B cell (primary cell): ENCODE measurements around the gene INF2. TPM values are rescaled to one million over a fixed set of nuclear protein-coding genes. Genes with fewer than 3 reads are reported as not detected.

Experiments used
- ATAC-seq: fragments of 200-7000 bp; cut with Tn5 transposase; one replicate; pipeline ENCODE4 v1.10.0; 2021; ENCODE audit warnings: low read depth, mild to moderate bottlenecking, moderate number of reproducible peaks, moderate library complexity
- CTCF ChIA-PET: fragments of 350-600 bp; sonication (Branson Sonifier 250); formaldehyde crosslinking; loops from one replicate; lab custom pipeline; 2021; ENCODE audit warnings: antibody characterized with exemption, inconsistent platforms; lab: Charles Lee
- POLR2A ChIA-PET: fragments of 350-600 bp; sonication (Branson Sonifier 250); formaldehyde crosslinking; loops from one replicate; lab custom pipeline; 2021; ENCODE audit warnings: antibody characterized with exemption; lab: Charles Lee
- DNase-seq: peaks from one replicate; pipeline ENCODE4 v3.0.0; 2013
- H2AFZ ChIP-seq: 2 replicates; pipeline ENCODE4 v1.6.1; 2012; ENCODE audit warnings: mild to moderate bottlenecking, low read depth, low read length; ENCODE audit not compliant: insufficient read depth, poor library complexity, severe bottlenecking
- H3K27ac ChIP-seq, 2 donors: 1 replicate in 1 of 2; 2 replicates in 1 of 2; pipeline ENCODE4 v1.5.1; 2012 to 2013; ENCODE audit warnings: low read length in 2 of 2, mild to moderate bottlenecking in 2 of 2, moderate library complexity in 1 of 2
- H3K27me3 ChIP-seq, 4 experiments: fragments of 200-600 bp in 1 of 4; sonication (generic) in 1 of 4; replicated peaks in 1 of 4; 1 replicate in 2 of 4; 2 replicates in 2 of 4; pipeline versions ENCODE4 v1.6.1 to v1.7.0; 2013 to 2016; ENCODE audit warnings: low read length in 3 of 4, mild to moderate bottlenecking in 2 of 4, mixed read lengths in 1 of 4, moderate library complexity in 1 of 4; ENCODE audit not compliant: insufficient read depth in 4 of 4, control insufficient read depth in 3 of 4; ENCODE audit errors: control extremely low read depth in 1 of 4
- H3K36me3 ChIP-seq, 2 experiments: replicated peaks in 1 of 2; 1 replicate in 1 of 2; 2 replicates in 1 of 2; pipeline versions ENCODE4 v1.6.1 to v1.7.1; 2013; ENCODE audit warnings: low read length in 1 of 2; ENCODE audit not compliant: insufficient read depth in 2 of 2, control insufficient read depth in 1 of 2; ENCODE audit errors: control extremely low read depth in 1 of 2, extremely low read depth in 1 of 2
- H3K4me1 ChIP-seq, 2 donors: fragments of 200-600 bp in 1 of 2; sonication (generic) in 1 of 2; 1 replicate in 1 of 2; 2 replicates in 1 of 2; pipeline versions ENCODE4 v1.5.1 to v1.6.1; 2013 to 2017; ENCODE audit warnings: low read length in 2 of 2; ENCODE audit not compliant: control insufficient read depth in 2 of 2, insufficient read depth in 2 of 2
- H3K4me2 ChIP-seq: replicated peaks from 2 replicates; pipeline ENCODE3; 2012; ENCODE audit warnings: mild to moderate bottlenecking, low read depth, low read length; ENCODE audit not compliant: poor library complexity, severe bottlenecking
- H3K4me3 ChIP-seq, 5 experiments: fragments of 200-600 bp in 1 of 5; sonication (generic) in 1 of 5; 1 replicate in 3 of 5; 2 replicates in 2 of 5; pipeline versions ENCODE4 v1.5.1 to v1.7.0; 2011 to 2016; ENCODE audit warnings: low read length in 4 of 5, mild to moderate bottlenecking in 4 of 5, low read depth in 2 of 5, control low read depth in 1 of 5, moderate library complexity in 1 of 5; ENCODE audit not compliant: insufficient read depth in 1 of 5; ENCODE audit errors: control extremely low read depth in 1 of 5, extremely low read depth in 1 of 5
- H3K79me2 ChIP-seq: fragments of 200-600 bp; sonication (generic); one replicate; pipeline ENCODE4 v1.6.0; 2016; ENCODE audit warnings: low read length; ENCODE audit not compliant: control insufficient read depth, insufficient read depth
- H3K9ac ChIP-seq: fragments of 200-600 bp; sonication (generic); 2 replicates; pipeline ENCODE4 v1.6.1; 2017; ENCODE audit warnings: mild to moderate bottlenecking, low read length, moderate library complexity
- H3K9me3 ChIP-seq, 3 donors: one replicate each; pipeline versions ENCODE4 v1.6.1 to v1.7.1; 2013; ENCODE audit warnings: low read length in 2 of 3; ENCODE audit not compliant: control insufficient read depth in 2 of 3, insufficient read depth in 1 of 3; ENCODE audit errors: control extremely low read depth in 1 of 3
- H4K20me1 ChIP-seq: 2 replicates; pipeline ENCODE4 v1.6.0; 2012; ENCODE audit warnings: mild to moderate bottlenecking, low read length; ENCODE audit not compliant: insufficient read depth, control insufficient read depth, poor library complexity, severe bottlenecking
- H3K27ac Mint-ChIP-seq: one replicate; pipeline ENCODE4 v1.8.0; 2021; ENCODE audit warnings: mixed read lengths
- H3K27me3 Mint-ChIP-seq: one replicate; pipeline ENCODE4 v1.8.0; 2021; ENCODE audit warnings: mixed read lengths
- H3K4me1 Mint-ChIP-seq: one replicate; pipeline ENCODE4 v1.8.0; 2021; ENCODE audit warnings: mixed read lengths
- H3K4me3 Mint-ChIP-seq: one replicate; pipeline ENCODE4 v1.8.0; 2021; ENCODE audit warnings: mixed read lengths
- H3K9me3 Mint-ChIP-seq: one replicate; pipeline ENCODE4 v1.8.0; 2022; ENCODE audit warnings: mixed read lengths; ENCODE audit not compliant: insufficient read depth
- CTCF ChIP-seq: fragments of 200-600 bp; IDR thresholded peaks from one replicate; pipeline ENCODE4 v1.8.0; 2022; ENCODE audit warnings: antibody characterized with exemption, mild to moderate bottlenecking
- EZH2 ChIP-seq: IDR thresholded peaks from 2 replicates; pipeline ENCODE4 v1.6.1; 2012; ENCODE audit warnings: borderline replicate concordance, low read depth, mild to moderate bottlenecking, moderate library complexity, low read length; ENCODE audit not compliant: insufficient read depth, poor library complexity, severe bottlenecking
- WGBS: methylation state at CpG from one replicate; pipeline ENCODE4 v1.1.5; 2013; ENCODE audit warnings: missing lambda C conversion rate; ENCODE audit not compliant: insufficient coverage; 5-methylcytosine and 5-hydroxymethylcytosine counted together
- intact Hi-C: fragments of 100-400 bp; cut with micrococcal nuclease; formaldehyde crosslinking; loops from one replicate; pipeline ENCODE4 v1.10.0; 2022
- polyA plus RNA-seq: library from polyadenylated mRNA; depleted of rRNA; stranded (reverse); fragments of >200 nt; gene quantifications from 2 replicates; pipeline ENCODE4 v1.2.3, GENCODE V29; 2012
- total RNA-seq, 2 donors: library from RNA; stranded (reverse); fragments of 120-200 nt in 1 of 2; gene quantifications; 1 replicate in 1 of 2; 2 replicates in 1 of 2; pipeline versions ENCODE4 v1.2.3 to v1.2.4, GENCODE V29; 2013 to 2022

The INF2 gene
- total and polyA plus RNA-seq, 2 donors (not counting 1 experiment from before 2014, with no cell fraction given), result 90.2 to 100 TPM

- Histone ChIP-seq H3K4me1 (peaks cover 16 to 18% of the 10 kb centered on the region in 2 donors), H3K27me3 (peaks cover 0 to 13% (median 0%) of the 10 kb centered on the region in 4 experiments), H3K4me3 (no peak overlapping the region), H3K79me2 (no peaks in the 10 kb centered on the region), H3K27ac (no peak overlapping the region), H4K20me1 (no peaks in the 10 kb centered on the region), H3K4me2 (peak overlapping the region; percentile 56), H3K36me3 (no peaks in the 10 kb centered on the region), H2AFZ (peak overlapping the region; percentile 26), H3K9ac (no peak overlapping the region), H3K9me3 (no peaks in the 10 kb centered on the region)
- Mint-ChIP-seq H3K9me3 (no peaks in the 10 kb centered on the region), H3K4me3 (no peak overlapping the region), H3K27ac (no peak overlapping the region), H3K4me1 (peaks cover 7% of the 10 kb centered on the region), H3K27me3 (peaks cover 9% of the 10 kb centered on the region)
- ChIA-PET CTCF (interaction anchor here (0.5 to 2.3 kb wide), 17 partner anchors 8 to 1048 kb away, joined by 3 to 10 read pairs (median 4); no protein-coding TSS in a partner anchor), POLR2A (no interaction called here)
- peak; percentile 90 for ATAC-seq
- peak; percentile 77 for DNase-seq
- TF ChIP-seq CTCF (peak; percentile 93), EZH2 (no peak)
- intact Hi-C loops, result no loop called here
- WGBS, result 10% methylated on average over 22 of the region's 24 CpGs
These were observed 49.4 kb upstream of the INF2 start for GRCh38 chr14:104639885-104640548.

GRCh38 chr14:104640681-104641080, 48.7 kb upstream of the INF2 start:
- Histone ChIP-seq H4K20me1 (no peaks in the 10 kb centered on the region), H3K27ac (no peak overlapping the region), H3K4me2 (no peak overlapping the region), H2AFZ (no peak overlapping the region), H3K79me2 (no peaks in the 10 kb centered on the region), H3K27me3 (peaks cover 0 to 10% (median 0%) of the 10 kb centered on the region in 4 experiments), H3K4me3 (no peak overlapping the region), H3K36me3 (no peaks in the 10 kb centered on the region), H3K9ac (no peak overlapping the region), H3K9me3 (peaks cover 0 to 6% (median 4%) of the 10 kb centered on the region in 3 donors), H3K4me1 (peaks cover 16 to 18% of the 10 kb centered on the region in 2 donors)
- Mint-ChIP-seq H3K4me1 (peaks cover 7% of the 10 kb centered on the region), H3K27ac (no peak overlapping the region), H3K27me3 (peaks cover 9% of the 10 kb centered on the region), H3K4me3 (no peak overlapping the region), H3K9me3 (no peaks in the 10 kb centered on the region)
- DNase-seq, result peak; percentile 5
- intact Hi-C loops, result no loop called here
- CTCF ChIA-PET, result interaction anchor here (0.8 to 2.3 kb wide), 9 partner anchors 13 to 563 kb away, joined by 3 to 10 read pairs (median 4); no protein-coding TSS in a partner anchor
- POLR2A ChIA-PET, result no interaction called here
- no peak for ATAC-seq
- no peak for TF ChIP-seq EZH2
- no peak for TF ChIP-seq CTCF
- 73% methylated on average over 7 of the region's 10 CpGs for WGBS
